Esophagus squamous epithelium (tissue), 4 donors: Measurements from ENCODE around the gene GNL2.

Source experiments
- POLR2A ChIP-seq, 4 donors: fragments of 450-650 bp; IDR thresholded peaks; one replicate each; pipeline ENCODE4 v1.6.1; 2017; ENCODE audit warnings: antibody characterized with exemption in 4 of 4, mild to moderate bottlenecking in 4 of 4, moderate library complexity in 3 of 4
- TF ChIP-seq, protein P1 (sequence below), 6 experiments: fragments of 450-650 bp in 4 of 6; fragments of 200-600 bp in 2 of 6; sonication (generic) in 2 of 6; IDR thresholded peaks; one replicate each; pipeline ENCODE4 v1.5.1; 2016 to 2019; ENCODE audit warnings: antibody characterized with exemption in 6 of 6, mild to moderate bottlenecking in 4 of 6, moderate library complexity in 4 of 6

GRCh38 chr1:37593726-37594125, 2.0 kb downstream of the GNL2 start:
- TF ChIP-seq, protein P1, sequence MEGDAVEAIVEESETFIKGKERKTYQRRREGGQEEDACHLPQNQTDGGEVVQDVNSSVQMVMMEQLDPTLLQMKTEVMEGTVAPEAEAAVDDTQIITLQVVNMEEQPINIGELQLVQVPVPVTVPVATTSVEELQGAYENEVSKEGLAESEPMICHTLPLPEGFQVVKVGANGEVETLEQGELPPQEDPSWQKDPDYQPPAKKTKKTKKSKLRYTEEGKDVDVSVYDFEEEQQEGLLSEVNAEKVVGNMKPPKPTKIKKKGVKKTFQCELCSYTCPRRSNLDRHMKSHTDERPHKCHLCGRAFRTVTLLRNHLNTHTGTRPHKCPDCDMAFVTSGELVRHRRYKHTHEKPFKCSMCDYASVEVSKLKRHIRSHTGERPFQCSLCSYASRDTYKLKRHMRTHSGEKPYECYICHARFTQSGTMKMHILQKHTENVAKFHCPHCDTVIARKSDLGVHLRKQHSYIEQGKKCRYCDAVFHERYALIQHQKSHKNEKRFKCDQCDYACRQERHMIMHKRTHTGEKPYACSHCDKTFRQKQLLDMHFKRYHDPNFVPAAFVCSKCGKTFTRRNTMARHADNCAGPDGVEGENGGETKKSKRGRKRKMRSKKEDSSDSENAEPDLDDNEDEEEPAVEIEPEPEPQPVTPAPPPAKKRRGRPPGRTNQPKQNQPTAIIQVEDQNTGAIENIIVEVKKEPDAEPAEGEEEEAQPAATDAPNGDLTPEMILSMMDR (IDR thresholded peaks at IDR 0.05): no peak
- no peak for TF ChIP-seq POLR2A (IDR thresholded peaks at IDR 0.05)
